ENCODE results near the gene CELSR1. TPM values are rescaled to one million over a fixed set of nuclear protein-coding genes. Genes with fewer than 3 reads are reported as not detected.

CELSR1 gene
- polyA plus RNA-seq, 3 donors: 0.61 to 1.9 (median 1.2) TPM

GRCh38 chr22:46540874-46541273, 3.5 kb upstream of the CELSR1 start:
- no peak overlapping the region for H3K27ac ChIP-seq (ENCODE audit: low read depth, low read length)
- 94 to 97% (median 96%) methylated on average over 5 of the region's 5 CpGs for WGBS, 3 donors

- whole genome bisulfite sequencing, 3 donors: 47 to 72% (median 48%) methylated on average over 9 of the region's 9 CpGs
- no peak overlapping the region for H3K27ac ChIP-seq (ENCODE audit: low read depth, low read length)
Observed at GRCh38 chr22:46539169-46539568, 1.7 kb upstream of the CELSR1 start.

- no peak overlapping the region for H3K27ac ChIP-seq (ENCODE audit: low read depth, low read length)
- WGBS, 3 donors: 5 to 19% (median 8%) methylated on average over 13 of the region's 13 CpGs
Observed at GRCh38 chr22:46538814-46539160, 1.4 kb upstream of the CELSR1 start.

GRCh38 chr22:46537946-46538813, 760 bp upstream of the CELSR1 start:
- H3K27ac ChIP-seq (ENCODE audit: low read depth, low read length): no peak overlapping the region
- WGBS, 3 donors: 1 to 2% (median 2%) methylated on average over 70 of the region's 70 CpGs

GRCh38 chr22:46536537-46537224, 739 bp downstream of the CELSR1 start:
- WGBS, 3 donors: 2 to 3% (median 2%) methylated on average over 76 to 118 of the region's 118 CpGs
- H3K27ac ChIP-seq (ENCODE audit: low read depth, low read length): no peak overlapping the region

- WGBS, 3 donors: 71 to 75% (median 71%) methylated on average over 71 to 78 of the region's 78 CpGs
- no peak overlapping the region for H3K27ac ChIP-seq (ENCODE audit: low read depth, low read length)
Observed at GRCh38 chr22:46535876-46536536, 1.4 kb downstream of the CELSR1 start.

- WGBS, 3 donors: 96% methylated on average over 43 to 45 of the region's 45 CpGs
- H3K27ac ChIP-seq (ENCODE audit: low read depth, low read length): no peak overlapping the region
Observed at GRCh38 chr22:46534901-46535630, 2.4 kb downstream of the CELSR1 start.

GRCh38 chr22:46534177-46534776, 3.1 kb downstream of the CELSR1 start:
- WGBS, 3 donors: 98% methylated on average over 30 of the region's 30 CpGs
- no peak overlapping the region for H3K27ac ChIP-seq (ENCODE audit: low read depth, low read length)

GRCh38 chr22:46533070-46533833, 4.2 kb downstream of the CELSR1 start:
- 91 to 93% (median 91%) methylated on average over 41 of the region's 41 CpGs for whole genome bisulfite sequencing, 3 donors
- no peak overlapping the region for H3K27ac ChIP-seq (ENCODE audit: low read depth, low read length)

- no peak overlapping the region for H3K27ac ChIP-seq (ENCODE audit: low read depth, low read length)
- 55 to 69% (median 62%) methylated on average over 3 of the region's 3 CpGs for WGBS, 3 donors
Observed at GRCh38 chr22:46532416-46532815, 5.0 kb downstream of the CELSR1 start.

- WGBS, 3 donors: 88 to 92% (median 92%) methylated on average over 16 of the region's 16 CpGs
- no peak overlapping the region for H3K27ac ChIP-seq (ENCODE audit: low read depth, low read length)
Observed at GRCh38 chr22:46531581-46532175, 5.7 kb downstream of the CELSR1 start.

GRCh38 chr22:46528121-46528610, 9.3 kb downstream of the CELSR1 start:
- WGBS, 3 donors: 51 to 70% (median 53%) methylated on average over 15 of the region's 15 CpGs
- H3K27ac ChIP-seq (ENCODE audit: low read depth, low read length): no peak overlapping the region

- no peak overlapping the region for H3K27ac ChIP-seq (ENCODE audit: low read depth, low read length)
- 76 to 91% (median 90%) methylated on average over 11 to 13 of the region's 13 CpGs for WGBS, 3 donors
Observed at GRCh38 chr22:46526244-46526839, 11.1 kb downstream of the CELSR1 start.

GRCh38 chr22:46525389-46526243, 11.8 kb downstream of the CELSR1 start:
- 70 to 89% (median 81%) methylated on average over 22 of the region's 22 CpGs for WGBS, 3 donors
- H3K27ac ChIP-seq (ENCODE audit: low read depth, low read length): no peak overlapping the region

GRCh38 chr22:46524203-46524740, 13.1 kb downstream of the CELSR1 start:
- 35 to 77% (median 71%) methylated on average over 19 of the region's 19 CpGs for WGBS, 3 donors
- no peak overlapping the region for H3K27ac ChIP-seq (ENCODE audit: low read depth, low read length)

- 40 to 70% (median 63%) methylated on average over 8 of the region's 8 CpGs for WGBS, 3 donors
- no peak overlapping the region for H3K27ac ChIP-seq (ENCODE audit: low read depth, low read length)
Observed at GRCh38 chr22:46522797-46523196, 14.6 kb downstream of the CELSR1 start.

Data from adipose tissue (tissue), 3 donors.